ENCODE data around the gene UNC5B.

UNC5B gene

DNA sequence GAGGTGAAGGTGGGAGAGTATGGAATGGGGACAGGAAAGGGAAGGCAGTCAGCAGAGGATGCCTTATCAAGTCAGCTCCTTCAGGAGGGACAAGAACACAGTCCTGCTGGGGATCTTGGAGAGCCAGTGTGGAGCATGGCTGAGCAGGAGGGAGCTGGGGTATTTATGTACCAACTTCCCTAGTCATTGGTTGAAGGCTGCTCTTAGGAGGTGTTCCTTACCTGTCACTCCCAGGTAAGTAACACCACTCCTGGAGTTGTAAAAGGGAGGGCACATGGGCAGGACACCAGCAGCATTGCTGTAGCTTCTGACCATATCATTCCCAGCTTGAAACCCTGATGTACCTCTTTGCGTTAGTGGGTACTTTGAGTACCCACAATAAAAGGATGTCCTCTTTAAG, 136.5 kb downstream of the UNC5B start:
- no peak for DNase-seq

DNA sequence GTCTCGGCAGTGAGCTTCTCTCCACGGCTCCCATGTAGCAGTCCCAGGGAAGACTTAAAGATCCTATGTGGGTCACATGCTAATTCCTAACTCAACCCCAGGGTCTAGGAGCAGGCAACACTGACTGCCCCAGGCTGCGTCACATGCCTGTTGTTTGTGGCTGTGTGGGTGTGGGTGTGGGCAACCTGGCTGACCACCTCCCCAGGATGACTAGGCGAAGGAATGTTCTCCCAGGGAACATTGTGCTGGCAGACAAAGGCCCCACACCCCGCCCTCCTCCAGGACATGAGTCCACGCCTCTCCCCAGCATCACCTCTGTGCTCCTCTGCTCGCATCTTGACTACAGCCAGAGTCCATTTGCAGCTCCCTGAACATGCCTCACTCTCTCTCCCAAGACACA, 137.0 kb downstream of the UNC5B start:
- no peak for DNase-seq

GRCh38 chr10:71351087-71351486, 138.7 kb downstream of the UNC5B start:
- no peak for DNase-seq

- DNase-seq: no peak
These were observed 139.4 kb downstream of the UNC5B start for GRCh38 chr10:71351628-71352319.

Measured in activated T-cell treated with anti-CD3 and anti-CD28 coated beads, Interleukin-2, amount 50 U/mL, for 1 hour (primary cell).